Measurements from ENCODE around the gene PDE10A. TPM values are rescaled to one million over a fixed set of nuclear protein-coding genes. Genes with fewer than 3 reads are reported as not detected.
"Not testable (repeated sequence)": the region's sequence is repeated elsewhere in the genome, so short reads cannot be mapped to it uniquely, and the experiment has no call there.

Gene PDE10A
- total and polyA plus RNA-seq, 9 of the 15 experiments (the other 6 are each of a cell fraction or from before 2014, with no cell fraction given) = 0.04 TPM; not detected in 8

- H3K36me3 ChIP-seq (ENCODE audit: control insufficient read depth, insufficient read depth, low read length); POLR2A ChIA-PET; H3K27ac ChIP-seq (ENCODE audit: extremely low read depth, low read depth, low read length); FAIRE-seq; H3K9ac ChIP-seq (ENCODE audit: insufficient read depth in 1 of 2, low read depth in 2 of 2, low read length in 2 of 2); H3K79me2 ChIP-seq (ENCODE audit: control insufficient read depth, insufficient read depth, low read length); BruUV-seq (replicated peaks); H3K9me3 ChIP-seq (replicated peaks; ENCODE audit: control insufficient read depth, insufficient read depth, low read depth, low read length); H3K9me1 ChIP-seq (ENCODE audit: control insufficient read depth, insufficient read depth, low read length); ATAC-seq; CTCF ChIA-PET (ENCODE audit: low intra/inter-chr PET ratio); H3K4me2 ChIP-seq (ENCODE audit: insufficient read depth, low read length); intact Hi-C loops (cut with micrococcal nuclease); H3K27me3 ChIP-seq (ENCODE audit: control insufficient read depth in 2 of 2, insufficient read depth in 2 of 2, low read length in 2 of 2); H3K4me3 ChIP-seq; H4K20me1 ChIP-seq (replicated peaks; ENCODE audit: control insufficient read depth, insufficient read depth, low read length); DNase-seq (ENCODE audit: extremely low read depth in 1 of 4, low spot score in 3 of 4); H3K4me1 ChIP-seq (replicated peaks in 1 of 2; ENCODE audit: control insufficient read depth in 2 of 2, insufficient read depth in 2 of 2, low read length in 2 of 2); H2AFZ ChIP-seq (ENCODE audit: low read depth, low read length); in situ Hi-C loops (cut with MboI): not testable (repeated sequence)
- WGBS (ENCODE audit: insufficient coverage, low coverage, missing lambda C conversion rate) = under 1% methylated on average over 6 of the region's 6 CpGs
These were observed 162.7 kb downstream of the PDE10A start for GRCh38 chr6:165500214-165500907.

- intact Hi-C loops (cut with micrococcal nuclease) = no loop called here
- no peak overlapping the region for H3K4me2 ChIP-seq (ENCODE audit: insufficient read depth, low read length)
- no peak for FAIRE-seq
- no peak for ATAC-seq
- no peak overlapping the region for H3K4me3 ChIP-seq
- no peaks in the 10 kb centered on the region for H3K9me1 ChIP-seq (ENCODE audit: control insufficient read depth, insufficient read depth, low read length)
- in situ Hi-C loops (cut with MboI) = no loop called here
- WGBS (ENCODE audit: insufficient coverage, low coverage, missing lambda C conversion rate) = 0% methylated on average over 4 of the region's 4 CpGs
- CTCF ChIA-PET (ENCODE audit: low intra/inter-chr PET ratio) = no interaction called here
- no peak overlapping the region for H2AFZ ChIP-seq (ENCODE audit: low read depth, low read length)
- DNase-seq (ENCODE audit: extremely low read depth in 1 of 4, low spot score in 3 of 4) = no peak
- H3K4me1 ChIP-seq (replicated peaks in 1 of 2; ENCODE audit: control insufficient read depth in 2 of 2, insufficient read depth in 2 of 2, low read length in 2 of 2) = no peaks in the 10 kb centered on the region
- H3K79me2 ChIP-seq (ENCODE audit: control insufficient read depth, insufficient read depth, low read length) = no peaks in the 10 kb centered on the region
- POLR2A ChIA-PET = no interaction called here
- no peaks in the 10 kb centered on the region for H3K36me3 ChIP-seq (ENCODE audit: control insufficient read depth, insufficient read depth, low read length)
- H3K9ac ChIP-seq (ENCODE audit: insufficient read depth in 1 of 2, low read depth in 2 of 2, low read length in 2 of 2) = no peak overlapping the region
- no peaks in the 10 kb centered on the region for H4K20me1 ChIP-seq (replicated peaks; ENCODE audit: control insufficient read depth, insufficient read depth, low read length)
- BruUV-seq (replicated peaks) = no TSS peak
- H3K27me3 ChIP-seq (ENCODE audit: control insufficient read depth in 2 of 2, insufficient read depth in 2 of 2, low read length in 2 of 2) = no peaks in the 10 kb centered on the region
- H3K27ac ChIP-seq (ENCODE audit: extremely low read depth, low read depth, low read length) = no peak overlapping the region
- H3K9me3 ChIP-seq (replicated peaks; ENCODE audit: control insufficient read depth, insufficient read depth, low read depth, low read length) = peaks cover 2% of the 10 kb centered on the region; the same call in 1 of the 2 replicates
- no peak for TF ChIP-seq ZBTB49 (CRISPR knock-in tag; IDR thresholded peaks at IDR 0.05; ENCODE audit: borderline replicate concordance)
- no peak for TF ChIP-seq CBFA2T2 (conservative IDR thresholded peaks at IDR 0.05)
- TF ChIP-seq ILF3 (IDR thresholded peaks at IDR 0.05; ENCODE audit: borderline replicate concordance) = no peak
- TF ChIP-seq ZBTB12 (CRISPR knock-in tag; IDR thresholded peaks at IDR 0.05) = no peak
- TF ChIP-seq THRB (CRISPR knock-in tag; conservative IDR thresholded peaks at IDR 0.05) = no peak
- no peak for TF ChIP-seq ZKSCAN3 (CRISPR knock-in tag; IDR thresholded peaks at IDR 0.05)
- no peak for TF ChIP-seq ZNF79 (CRISPR knock-in tag; IDR thresholded peaks at IDR 0.05; ENCODE audit: low read depth)
These were observed 165.6 kb downstream of the PDE10A start for GRCh38 chr6:165497472-165497871.
